BJ (cell line): ENCODE results near the gene USP16. TPM values are rescaled to one million over a fixed set of nuclear protein-coding genes. Genes with fewer than 3 reads are reported as not detected.

Experiments
- CTCF ChIA-PET: fragments of 350-600 bp; formaldehyde crosslinking; extraction: SDS; loops from one replicate; lab custom pipeline; 2021; ENCODE audit warnings: antibody characterized with exemption, inconsistent platforms; lab: Yijun Ruan, JAX
- POLR2A ChIA-PET: fragments of 300-600 bp; sonication (Branson Sonifier 250); formaldehyde crosslinking; extraction: SDS; loops from one replicate; lab custom pipeline; 2021; ENCODE audit warnings: antibody characterized with exemption; lab: Charles Lee
- DNase-seq: peaks from one replicate; pipeline ENCODE4 v3.0.0-alpha.2; 2011; ENCODE audit warnings: low read depth
- H3K27me3 ChIP-seq: 2 replicates; pipeline ENCODE4 v1.6.0; 2011; ENCODE audit warnings: low read length; ENCODE audit not compliant: control insufficient read depth, insufficient read depth
- H3K36me3 ChIP-seq: 2 replicates; pipeline ENCODE4 v1.5.1; 2011; ENCODE audit warnings: low read length; ENCODE audit not compliant: control insufficient read depth, insufficient read depth
- H3K4me3 ChIP-seq: 2 replicates; pipeline ENCODE4 v1.5.1; 2011; ENCODE audit warnings: low read depth, mild to moderate bottlenecking, control low read depth, low read length
- CTCF ChIP-seq: IDR thresholded peaks from 2 replicates; pipeline ENCODE4 v1.5.1; 2011; ENCODE audit warnings: low read depth, mild to moderate bottlenecking, control low read depth, inconsistent platforms, low read length, moderate library complexity; ENCODE audit not compliant: insufficient read depth
- polyA plus RNA-seq: library from polyadenylated mRNA; depleted of rRNA; stranded (reverse); fragments of >200 nt; gene quantifications from 2 replicates; pipeline ENCODE4 v1.2.3, GENCODE V29; 2011

Gene USP16
- polyA plus RNA-seq, 1 experiment = 10.0 TPM

GRCh38 chr21:29072873-29073221 lies 48.4 kb downstream of the USP16 start:
- no peaks in the 10 kb centered on the region for H3K36me3 ChIP-seq
- CTCF ChIA-PET = interaction anchor here (1.2 to 1.6 kb wide), 2 partner anchors 48 to 50 kb away, joined by 4 read pairs; partner anchors contain the start of gene USP16
- H3K4me3 ChIP-seq = peak overlapping the region; percentile 82
- POLR2A ChIA-PET = no interaction called here
- H3K27me3 ChIP-seq = no peaks in the 10 kb centered on the region
- TF ChIP-seq CTCF = no peak
- no peak for DNase-seq

GRCh38 chr21:29073222-29074006 lies 48.9 kb downstream of the USP16 start, which contains the start of gene CCT8:
Gene CCT8 (minus strand): TSS chr21:29073648. CDS start chr21:29073590, 58 bp downstream.
- H3K27me3 ChIP-seq = no peaks in the 10 kb centered on the region
- TF ChIP-seq CTCF = no peak
- POLR2A ChIA-PET = interaction anchor here (0.6 kb wide), 1 partner anchor 794 kb away, joined by 3 read pairs; no protein-coding TSS in a partner anchor
- H3K4me3 ChIP-seq = peak within 1 kb of the TSS; percentile 82
- CTCF ChIA-PET = interaction anchor here (1.0 to 1.6 kb wide), 4 partner anchors 13 to 51 kb away, joined by 3 to 4 read pairs (median 4); partner anchors contain the start of gene USP16
- peak; percentile 94 for DNase-seq
- H3K36me3 ChIP-seq = no peaks in the 10 kb centered on the region

- no peak for TF ChIP-seq CTCF
- peak overlapping the region; percentile 82 for H3K4me3 ChIP-seq
- no peaks in the 10 kb centered on the region for H3K27me3 ChIP-seq
- ChIA-PET CTCF (interaction anchor here (1.0 to 1.6 kb wide), 3 partner anchors 12 to 51 kb away, joined by 3 to 4 read pairs (median 4); no protein-coding TSS in a partner anchor), POLR2A (interaction anchor here (0.6 kb wide), 1 partner anchor 793 kb away, joined by 3 read pairs; no protein-coding TSS in a partner anchor)
- no peak for DNase-seq
- H3K36me3 ChIP-seq = no peaks in the 10 kb centered on the region
Observed at GRCh38 chr21:29074007-29074376, 49.5 kb downstream of the USP16 start.

- CTCF ChIA-PET = interaction anchor here (1.0 to 1.6 kb wide), 2 partner anchors 12 to 15 kb away, joined by 3 to 4 read pairs; no protein-coding TSS in a partner anchor
- DNase-seq = no peak
- Histone ChIP-seq H3K27me3 (no peaks in the 10 kb centered on the region), H3K4me3 (no peak overlapping the region), H3K36me3 (no peaks in the 10 kb centered on the region)
- POLR2A ChIA-PET = no interaction called here
- TF ChIP-seq CTCF = no peak
Observed at GRCh38 chr21:29074783-29075182, 50.3 kb downstream of the USP16 start.
